ENCODE results near the gene PCDH9.

PCDH9 gene

DNA sequence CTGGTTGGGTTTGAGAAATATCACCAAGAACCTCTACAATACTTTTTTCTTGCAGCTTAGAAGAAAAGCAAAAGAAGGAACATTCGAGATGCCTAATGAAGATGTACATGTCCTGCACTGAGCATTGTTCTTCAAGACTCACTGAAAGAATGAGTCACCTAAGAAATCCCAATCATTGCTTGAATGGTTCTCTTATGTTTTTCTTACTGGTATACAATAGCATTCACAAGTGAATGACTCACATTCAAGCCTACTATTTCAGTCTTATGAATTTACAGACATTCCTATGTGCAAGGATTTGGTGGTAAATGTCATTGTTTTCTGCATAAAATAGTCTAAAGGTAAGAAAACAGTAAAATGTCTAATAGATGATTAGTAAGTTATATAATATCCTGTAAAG, 594.6 kb downstream of the PCDH9 start:
- no peak overlapping the region for H3K4me2 ChIP-seq (ENCODE audit: low read length)
- no peak overlapping the region for H3K27ac ChIP-seq (ENCODE audit: low read depth, low read length, poor library complexity, severe bottlenecking)
- no peaks in the 10 kb centered on the region for H3K27me3 ChIP-seq (ENCODE audit: insufficient read depth, low read length)
- no peaks in the 10 kb centered on the region for H3K9me3 ChIP-seq (ENCODE audit: low read length)
- H3K79me2 ChIP-seq (ENCODE audit: insufficient read depth, low read length), result no peaks in the 10 kb centered on the region
- no peak for TF ChIP-seq EZH2 (IDR thresholded peaks at IDR 0.05; ENCODE audit: borderline replicate concordance, low read length)
- TF ChIP-seq, protein P1, sequence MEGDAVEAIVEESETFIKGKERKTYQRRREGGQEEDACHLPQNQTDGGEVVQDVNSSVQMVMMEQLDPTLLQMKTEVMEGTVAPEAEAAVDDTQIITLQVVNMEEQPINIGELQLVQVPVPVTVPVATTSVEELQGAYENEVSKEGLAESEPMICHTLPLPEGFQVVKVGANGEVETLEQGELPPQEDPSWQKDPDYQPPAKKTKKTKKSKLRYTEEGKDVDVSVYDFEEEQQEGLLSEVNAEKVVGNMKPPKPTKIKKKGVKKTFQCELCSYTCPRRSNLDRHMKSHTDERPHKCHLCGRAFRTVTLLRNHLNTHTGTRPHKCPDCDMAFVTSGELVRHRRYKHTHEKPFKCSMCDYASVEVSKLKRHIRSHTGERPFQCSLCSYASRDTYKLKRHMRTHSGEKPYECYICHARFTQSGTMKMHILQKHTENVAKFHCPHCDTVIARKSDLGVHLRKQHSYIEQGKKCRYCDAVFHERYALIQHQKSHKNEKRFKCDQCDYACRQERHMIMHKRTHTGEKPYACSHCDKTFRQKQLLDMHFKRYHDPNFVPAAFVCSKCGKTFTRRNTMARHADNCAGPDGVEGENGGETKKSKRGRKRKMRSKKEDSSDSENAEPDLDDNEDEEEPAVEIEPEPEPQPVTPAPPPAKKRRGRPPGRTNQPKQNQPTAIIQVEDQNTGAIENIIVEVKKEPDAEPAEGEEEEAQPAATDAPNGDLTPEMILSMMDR (IDR thresholded peaks at IDR 0.05; ENCODE audit: low read length), result no peak
- no peak overlapping the region for H3K9ac ChIP-seq (ENCODE audit: low read length)
- no peaks in the 10 kb centered on the region for H3K36me3 ChIP-seq (ENCODE audit: insufficient read depth, low read length)
- H3K4me3 ChIP-seq (ENCODE audit: low read depth, low read length, poor library complexity, severe bottlenecking), result no peak overlapping the region
- H3K9me2 ChIP-seq (ENCODE audit: low read depth, low read length), result no peaks in the 10 kb centered on the region
- H2AFZ ChIP-seq (ENCODE audit: low read length), result no peak overlapping the region
- H4K20me1 ChIP-seq (ENCODE audit: insufficient read depth, low read length), result no peaks in the 10 kb centered on the region
- H3K4me1 ChIP-seq (ENCODE audit: insufficient read depth, low read length, severe bottlenecking), result peaks cover 19% of the 10 kb centered on the region
- no peaks in the 10 kb centered on the region for H3F3A ChIP-seq (ENCODE audit: insufficient read depth, low read length)

DNA sequence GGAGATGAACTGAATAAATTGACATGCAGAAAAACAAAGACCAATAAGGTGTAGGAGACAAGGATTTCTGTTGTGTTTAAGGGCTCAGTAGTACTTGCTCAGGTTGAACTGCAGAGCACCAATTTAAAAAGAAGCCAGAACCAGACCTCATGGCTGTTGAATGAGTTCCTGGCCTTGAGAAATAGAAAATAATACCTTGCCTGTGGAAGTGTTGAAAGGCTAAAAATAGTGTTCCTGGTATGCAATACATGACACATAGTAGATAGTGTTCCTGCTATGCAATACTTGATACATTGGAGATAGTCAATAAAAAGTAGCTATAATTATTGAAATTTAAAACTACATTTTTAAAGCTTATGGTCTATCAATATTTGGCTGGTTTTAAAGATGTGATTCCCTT, 595.8 kb downstream of the PCDH9 start:
- H3K9me2 ChIP-seq (ENCODE audit: low read depth, low read length), result no peaks in the 10 kb centered on the region
- H3F3A ChIP-seq (ENCODE audit: insufficient read depth, low read length), result no peaks in the 10 kb centered on the region
- H3K4me1 ChIP-seq (ENCODE audit: insufficient read depth, low read length, severe bottlenecking), result peaks cover 16% of the 10 kb centered on the region
- H3K27me3 ChIP-seq (ENCODE audit: insufficient read depth, low read length), result no peaks in the 10 kb centered on the region
- no peak for TF ChIP-seq EZH2 (IDR thresholded peaks at IDR 0.05; ENCODE audit: borderline replicate concordance, low read length)
- TF ChIP-seq, protein P1 (IDR thresholded peaks at IDR 0.05; ENCODE audit: low read length), result no peak
- peaks cover 4% of the 10 kb centered on the region; the same call in 1 of the 2 replicates for H3K9me3 ChIP-seq (ENCODE audit: low read length)
- no peaks in the 10 kb centered on the region for H3K79me2 ChIP-seq (ENCODE audit: insufficient read depth, low read length)
- H3K4me3 ChIP-seq (ENCODE audit: low read depth, low read length, poor library complexity, severe bottlenecking), result no peak overlapping the region
- no peak overlapping the region for H3K27ac ChIP-seq (ENCODE audit: low read depth, low read length, poor library complexity, severe bottlenecking)
- no peak overlapping the region for H3K4me2 ChIP-seq (ENCODE audit: low read length)
- no peak overlapping the region for H3K9ac ChIP-seq (ENCODE audit: low read length)
- H4K20me1 ChIP-seq (ENCODE audit: insufficient read depth, low read length), result no peaks in the 10 kb centered on the region
- H3K36me3 ChIP-seq (ENCODE audit: insufficient read depth, low read length), result no peaks in the 10 kb centered on the region
- no peak overlapping the region for H2AFZ ChIP-seq (ENCODE audit: low read length)

DNA sequence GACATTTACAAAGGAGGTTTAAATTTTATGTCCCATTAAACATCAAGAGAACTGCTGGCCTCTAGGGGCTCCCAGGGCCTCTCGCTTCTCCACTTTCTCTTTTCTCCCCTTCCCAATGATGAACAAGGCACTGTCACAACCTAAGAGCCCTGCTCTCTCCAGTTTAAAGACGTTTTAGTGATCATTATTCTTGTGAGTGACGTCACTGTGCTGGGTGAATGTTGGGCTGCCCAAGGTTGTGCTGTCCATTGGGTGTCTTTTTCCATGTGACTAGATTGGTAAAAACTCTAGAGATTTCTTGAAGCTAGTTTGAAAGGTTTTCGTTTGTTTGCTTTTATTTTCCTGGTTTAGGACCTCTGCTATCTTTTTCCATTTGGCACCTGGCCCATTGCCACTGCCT, 602.6 kb downstream of the PCDH9 start:
- Histone ChIP-seq H3K4me1 (ENCODE audit: insufficient read depth, low read length, severe bottlenecking) (no peaks in the 10 kb centered on the region), H4K20me1 (ENCODE audit: insufficient read depth, low read length) (no peaks in the 10 kb centered on the region), H2AFZ (ENCODE audit: low read length) (peak overlapping the region; percentile 29), H3K9me2 (ENCODE audit: low read depth, low read length) (no peaks in the 10 kb centered on the region), H3K9ac (ENCODE audit: low read length) (no peak overlapping the region), H3K27me3 (ENCODE audit: insufficient read depth, low read length) (no peaks in the 10 kb centered on the region), H3K4me2 (ENCODE audit: low read length) (no peak overlapping the region), H3K79me2 (ENCODE audit: insufficient read depth, low read length) (no peaks in the 10 kb centered on the region), H3K9me3 (ENCODE audit: low read length) (peaks cover 11% of the 10 kb centered on the region; the same call in 1 of the 2 replicates), H3F3A (ENCODE audit: insufficient read depth, low read length) (no peaks in the 10 kb centered on the region), H3K36me3 (ENCODE audit: insufficient read depth, low read length) (no peaks in the 10 kb centered on the region), H3K4me3 (ENCODE audit: low read depth, low read length, poor library complexity, severe bottlenecking) (no peak overlapping the region), H3K27ac (ENCODE audit: low read depth, low read length, poor library complexity, severe bottlenecking) (no peak overlapping the region)
- TF ChIP-seq EZH2 (IDR thresholded peaks at IDR 0.05; ENCODE audit: borderline replicate concordance, low read length), result no peak
- TF ChIP-seq, protein P1 (IDR thresholded peaks at IDR 0.05; ENCODE audit: low read length), result no peak

Data from OCI-LY1 (cell line).